Prostate gland (tissue), 2 donors: ENCODE measurements around the gene SAV1. TPM values are rescaled to one million over a fixed set of nuclear protein-coding genes. Genes with fewer than 3 reads are reported as not detected.

Experiments
- DNase-seq: peaks from one replicate; pipeline ENCODE4 v3.0.0-alpha.2; 2019; ENCODE audit warnings: low spot score
- H3K27ac ChIP-seq, 2 donors: fragments of 200-600 bp; sonication (generic); 2 replicates each; pipeline ENCODE4 v1.5.1; 2017 to 2019
- H3K27me3 ChIP-seq: fragments of 200-600 bp; sonication (generic); replicated peaks from 2 replicates; pipeline ENCODE4 v1.5.1; 2019; ENCODE audit not compliant: insufficient read depth
- H3K36me3 ChIP-seq, 2 donors: fragments of 200-600 bp; sonication (generic); 1 replicate in 1 of 2; 2 replicates in 1 of 2; pipeline versions ENCODE4 v1.5.1 to v1.8.1; 2017 to 2019
- H3K4me1 ChIP-seq: fragments of 200-600 bp; sonication (generic); replicated peaks from 2 replicates; pipeline ENCODE4 v1.5.1; 2019
- H3K4me3 ChIP-seq, 2 donors: fragments of 200-600 bp; sonication (generic); 2 replicates each; pipeline ENCODE4 v1.5.1; 2017 to 2019
- H3K9me3 ChIP-seq: fragments of 200-600 bp; sonication (generic); 2 replicates; pipeline ENCODE4 v1.5.1; 2017
- POLR2A ChIP-seq: fragments of 450-650 bp; IDR thresholded peaks from one replicate; pipeline ENCODE4 v1.6.1; 2016; ENCODE audit warnings: antibody characterized with exemption, mild to moderate bottlenecking
- POLR2AphosphoS5 ChIP-seq: sonication (generic); formaldehyde crosslinking; IDR thresholded peaks from one replicate; pipeline ENCODE4 v1.6.1; 2017; ENCODE audit warnings: antibody characterized with exemption
- WGBS: methylation state at CpG from one replicate; pipeline ENCODE4 v1.1.5; 2018; 5-methylcytosine and 5-hydroxymethylcytosine counted together
- intact Hi-C: fragments of 100-400 bp; cut with DNase I; formaldehyde crosslinking; loops from one replicate; pipeline ENCODE4 v1.14.2; 2022
- total RNA-seq, 2 donors: library from RNA; depleted of rRNA; stranded (reverse); fragments of >200 nt; gene quantifications; one replicate each; pipeline ENCODE4 v1.1.0, GENCODE V29; 2016
- TF ChIP-seq, protein P1 (sequence below), 4 experiments: fragments of 200-600 bp in 2 of 4; fragments of 450-650 bp in 2 of 4; sonication (generic) in 2 of 4; IDR thresholded peaks; 1 replicate in 3 of 4; 2 replicates in 1 of 4; pipeline ENCODE4 v1.5.1; 2016 to 2019; ENCODE audit warnings: antibody characterized with exemption in 4 of 4, mild to moderate bottlenecking in 2 of 4, moderate library complexity in 2 of 4

SAV1 gene
- total RNA-seq, 2 donors from 2014 or later = 29.4 to 105 TPM

DNA sequence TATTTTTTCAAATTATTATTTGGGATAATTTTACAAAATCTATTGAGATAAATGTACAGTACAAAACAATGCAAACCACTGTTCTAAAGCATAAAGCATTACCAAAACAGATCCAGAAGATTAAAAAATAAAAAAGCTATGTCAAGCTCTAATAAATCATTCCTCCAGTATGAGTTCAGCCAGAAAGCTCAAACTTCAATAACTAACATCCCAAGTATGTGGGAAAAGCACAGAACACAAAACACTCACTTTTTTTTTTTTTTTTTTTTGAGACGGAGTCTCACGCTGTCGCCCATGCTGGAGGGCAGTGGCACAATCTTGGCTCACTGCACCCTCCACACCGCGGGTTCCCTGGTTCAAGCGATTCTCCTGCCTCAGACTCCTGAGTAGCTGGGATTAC lies 11.3 kb downstream of the SAV1 start:
- 81% methylated on average over 6 of the region's 6 CpGs for WGBS
- TF ChIP-seq POLR2AphosphoS5 = no peak
- no peak for TF ChIP-seq POLR2A
- TF ChIP-seq, protein P1, sequence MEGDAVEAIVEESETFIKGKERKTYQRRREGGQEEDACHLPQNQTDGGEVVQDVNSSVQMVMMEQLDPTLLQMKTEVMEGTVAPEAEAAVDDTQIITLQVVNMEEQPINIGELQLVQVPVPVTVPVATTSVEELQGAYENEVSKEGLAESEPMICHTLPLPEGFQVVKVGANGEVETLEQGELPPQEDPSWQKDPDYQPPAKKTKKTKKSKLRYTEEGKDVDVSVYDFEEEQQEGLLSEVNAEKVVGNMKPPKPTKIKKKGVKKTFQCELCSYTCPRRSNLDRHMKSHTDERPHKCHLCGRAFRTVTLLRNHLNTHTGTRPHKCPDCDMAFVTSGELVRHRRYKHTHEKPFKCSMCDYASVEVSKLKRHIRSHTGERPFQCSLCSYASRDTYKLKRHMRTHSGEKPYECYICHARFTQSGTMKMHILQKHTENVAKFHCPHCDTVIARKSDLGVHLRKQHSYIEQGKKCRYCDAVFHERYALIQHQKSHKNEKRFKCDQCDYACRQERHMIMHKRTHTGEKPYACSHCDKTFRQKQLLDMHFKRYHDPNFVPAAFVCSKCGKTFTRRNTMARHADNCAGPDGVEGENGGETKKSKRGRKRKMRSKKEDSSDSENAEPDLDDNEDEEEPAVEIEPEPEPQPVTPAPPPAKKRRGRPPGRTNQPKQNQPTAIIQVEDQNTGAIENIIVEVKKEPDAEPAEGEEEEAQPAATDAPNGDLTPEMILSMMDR (IDR thresholded peaks at IDR 0.05) = no peak
- Histone ChIP-seq H3K27me3 (no peaks in the 10 kb centered on the region), H3K36me3 (no peaks in the 10 kb centered on the region), H3K9me3 (no peaks in the 10 kb centered on the region), H3K27ac (no peak overlapping the region), H3K4me3 (no peak overlapping the region), H3K4me1 (peaks cover 3% of the 10 kb centered on the region)
- no peak for DNase-seq
- intact Hi-C loops = no loop called here

DNA sequence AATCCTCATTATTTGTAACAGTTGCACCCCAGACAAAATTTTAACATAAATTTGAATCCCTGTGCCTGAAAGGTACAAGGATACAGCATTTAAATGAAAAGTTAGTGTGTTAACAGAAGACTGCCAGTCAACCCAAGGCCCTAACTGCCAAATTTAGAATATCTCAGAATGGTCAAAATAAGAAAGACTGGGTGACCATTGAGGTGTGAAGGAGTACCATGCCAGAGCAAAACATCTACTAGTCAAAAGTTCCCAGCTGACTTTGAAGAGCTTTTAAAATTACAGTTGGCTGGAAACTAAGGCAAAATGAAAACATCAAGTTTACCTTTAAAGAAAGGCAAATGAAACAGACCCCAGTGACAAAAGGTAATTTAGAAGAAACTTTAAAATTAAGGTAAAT lies 18.4 kb downstream of the SAV1 start:
- intact Hi-C loops = no loop called here
- no peaks in the 10 kb centered on the region for H3K9me3 ChIP-seq
- DNase-seq = no peak
- H3K36me3 ChIP-seq = no peaks in the 10 kb centered on the region
- no peak overlapping the region for H3K4me3 ChIP-seq
- H3K4me1 ChIP-seq = peaks cover 3% of the 10 kb centered on the region
- TF ChIP-seq, protein P1 (IDR thresholded peaks at IDR 0.05) = no peak
- no peak for TF ChIP-seq POLR2AphosphoS5
- no peaks in the 10 kb centered on the region for H3K27me3 ChIP-seq
- no peak overlapping the region for H3K27ac ChIP-seq

DNA sequence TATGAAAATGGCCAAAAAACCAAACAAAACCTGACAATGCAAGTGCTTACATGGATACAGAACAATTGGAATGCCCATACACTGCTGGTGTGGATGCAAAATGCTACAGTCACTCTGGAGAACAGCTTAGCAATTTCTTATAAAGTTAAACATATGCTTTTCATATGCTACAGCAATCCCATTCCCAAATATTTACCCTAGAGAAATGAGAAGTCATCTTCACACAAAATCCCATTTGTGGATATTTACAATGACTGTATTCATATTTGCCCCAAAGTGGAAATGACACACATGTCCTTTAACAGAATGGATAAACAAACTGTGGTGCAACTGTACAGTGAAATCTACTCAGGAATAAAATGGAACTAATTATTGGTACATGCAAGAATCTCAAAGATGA lies 20.4 kb downstream of the SAV1 start:
- no peaks in the 10 kb centered on the region for H3K27me3 ChIP-seq
- no peaks in the 10 kb centered on the region for H3K36me3 ChIP-seq
- TF ChIP-seq, protein P1 (IDR thresholded peaks at IDR 0.05) = no peak
- TF ChIP-seq POLR2A (no peak), POLR2AphosphoS5 (no peak)
- H3K27ac ChIP-seq = no peak overlapping the region
- intact Hi-C loops = no loop called here
- no peak overlapping the region for H3K4me3 ChIP-seq
- H3K4me1 ChIP-seq = no peaks in the 10 kb centered on the region
- DNase-seq = no peak
- no peaks in the 10 kb centered on the region for H3K9me3 ChIP-seq

DNA sequence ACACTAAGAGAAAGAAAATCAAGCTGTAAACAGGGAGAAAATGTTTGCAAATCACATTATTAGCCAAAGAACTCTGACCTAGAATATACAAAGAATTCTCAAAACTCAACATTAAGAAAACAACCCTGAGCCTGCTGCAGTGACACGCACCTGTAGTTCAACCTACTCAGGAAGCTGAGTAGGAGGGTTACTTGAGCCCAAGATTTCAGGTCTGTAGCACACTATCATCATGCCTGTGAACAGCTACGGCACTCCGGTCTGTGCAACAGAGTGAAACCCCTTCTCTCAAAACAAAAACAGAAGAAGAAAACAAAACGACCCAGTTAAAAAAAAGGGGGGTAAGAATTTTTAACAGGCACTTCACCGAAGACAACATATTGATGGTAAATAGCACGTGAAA lies 20.8 kb downstream of the SAV1 start:
- no peaks in the 10 kb centered on the region for H3K27me3 ChIP-seq
- no peak for TF ChIP-seq POLR2A
- TF ChIP-seq, protein P1 (IDR thresholded peaks at IDR 0.05) = no peak
- TF ChIP-seq POLR2AphosphoS5 = no peak
- no peaks in the 10 kb centered on the region for H3K4me1 ChIP-seq
- H3K36me3 ChIP-seq = no peaks in the 10 kb centered on the region
- no peaks in the 10 kb centered on the region for H3K9me3 ChIP-seq
- H3K27ac ChIP-seq = no peak overlapping the region
- intact Hi-C loops = no loop called here
- WGBS = 86% methylated on average over 6 of the region's 6 CpGs
- no peak for DNase-seq
- H3K4me3 ChIP-seq = no peak overlapping the region

DNA sequence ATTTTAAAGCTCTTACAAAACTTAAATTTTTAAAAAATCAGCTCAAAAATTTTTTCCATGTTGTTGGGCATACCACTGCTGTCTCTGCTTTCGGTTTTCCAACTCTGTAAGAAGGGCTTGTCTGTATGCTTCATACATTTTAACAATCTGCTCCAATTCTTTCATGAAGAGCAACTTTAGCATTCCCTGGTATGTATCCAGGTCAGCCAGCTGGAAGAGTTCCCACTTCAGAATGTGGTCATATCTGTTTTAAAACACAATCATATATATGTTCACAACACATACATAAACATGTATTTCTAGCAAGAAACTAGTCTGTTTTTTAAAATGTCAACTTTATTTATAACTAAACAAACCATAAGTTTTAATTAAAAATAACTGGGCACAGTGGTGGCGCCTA lies 33.0 kb downstream of the SAV1 start:
- H3K4me3 ChIP-seq = no peak overlapping the region
- no peak for DNase-seq
- intact Hi-C loops = no loop called here
- no peaks in the 10 kb centered on the region for H3K36me3 ChIP-seq
- WGBS = 95% methylated on average over 2 of the region's 2 CpGs
- no peaks in the 10 kb centered on the region for H3K9me3 ChIP-seq
- no peak overlapping the region for H3K27ac ChIP-seq
- H3K4me1 ChIP-seq = no peaks in the 10 kb centered on the region
- no peaks in the 10 kb centered on the region for H3K27me3 ChIP-seq
- TF ChIP-seq POLR2A (no peak), POLR2AphosphoS5 (no peak)
- TF ChIP-seq, protein P1 (IDR thresholded peaks at IDR 0.05) = no peak
